Middle frontal gyrus (tissue), 1 donor: ENCODE measurements around the gene LRP2BP.
"Not testable (repeated sequence)": the region's sequence is repeated elsewhere in the genome, so short reads cannot be mapped to it uniquely, and the experiment has no call there.

Source experiments
- DNase-seq: peaks from one replicate; pipeline ENCODE4 v3.0.0-alpha.2; 2015; ENCODE audit warnings: low spot score; ENCODE audit errors: extremely low spot score

Gene LRP2BP

DNA sequence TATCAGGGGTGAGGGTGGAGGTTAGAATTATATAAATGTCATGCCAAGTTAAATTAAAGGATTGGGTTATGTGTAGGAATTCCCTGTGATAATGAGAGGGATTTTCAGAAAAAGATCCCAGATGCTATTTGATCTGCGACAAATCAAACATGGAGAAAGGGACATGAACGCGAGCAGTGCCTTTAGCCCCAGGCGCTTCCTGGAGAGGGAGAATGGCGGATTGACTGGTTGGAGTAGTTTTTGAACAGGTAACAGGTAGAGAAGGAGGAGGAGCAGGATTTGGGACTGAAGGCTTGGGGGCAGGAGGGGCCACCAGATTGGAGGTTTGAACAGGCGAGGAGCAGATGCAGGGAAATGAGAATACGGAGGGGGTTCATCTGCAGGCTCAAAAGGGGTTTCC lies 67.1 kb downstream of the LRP2BP start:
- DNase-seq, result no peak

DNA sequence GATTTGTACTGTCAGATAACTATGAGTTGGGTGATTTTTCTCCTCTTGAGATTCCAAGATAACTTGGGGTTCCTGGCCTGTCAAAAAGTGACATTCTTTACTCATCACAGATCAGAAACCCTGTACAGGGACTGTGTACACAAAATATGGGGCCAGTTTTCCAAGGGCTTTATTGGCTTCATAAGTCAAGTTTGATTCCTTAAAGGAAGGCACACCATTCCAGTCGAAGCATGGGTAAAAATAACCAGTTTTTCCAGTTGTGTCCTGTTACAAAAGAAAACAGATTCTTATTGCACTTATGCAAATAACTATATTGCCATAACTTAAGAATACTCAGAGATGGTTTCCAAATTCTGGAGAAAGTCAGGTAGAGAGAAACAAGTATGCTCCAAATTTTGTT lies 70.0 kb downstream of the LRP2BP start:
- DNase-seq, result not testable (repeated sequence)

DNA sequence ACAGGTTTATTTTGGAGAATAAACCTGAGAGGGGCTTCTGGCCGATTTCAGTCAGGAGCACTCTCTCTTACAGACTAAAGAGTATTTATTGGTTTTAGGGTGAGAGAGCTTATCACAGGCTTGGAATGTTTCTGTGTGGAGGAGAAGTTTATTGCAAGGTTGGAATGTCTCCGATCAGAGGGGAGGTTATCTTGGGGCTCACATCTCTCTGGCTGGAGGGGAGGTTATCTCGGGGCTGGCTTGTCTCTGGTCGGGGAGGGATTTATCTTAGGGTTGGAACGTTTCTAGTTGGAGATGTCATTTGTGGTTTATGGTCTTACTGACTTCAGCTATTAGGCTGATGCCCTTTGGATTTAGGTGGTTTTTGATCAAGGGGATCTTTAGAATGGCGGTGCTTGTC lies 71.4 kb downstream of the LRP2BP start:
- not testable (repeated sequence) for DNase-seq

DNA sequence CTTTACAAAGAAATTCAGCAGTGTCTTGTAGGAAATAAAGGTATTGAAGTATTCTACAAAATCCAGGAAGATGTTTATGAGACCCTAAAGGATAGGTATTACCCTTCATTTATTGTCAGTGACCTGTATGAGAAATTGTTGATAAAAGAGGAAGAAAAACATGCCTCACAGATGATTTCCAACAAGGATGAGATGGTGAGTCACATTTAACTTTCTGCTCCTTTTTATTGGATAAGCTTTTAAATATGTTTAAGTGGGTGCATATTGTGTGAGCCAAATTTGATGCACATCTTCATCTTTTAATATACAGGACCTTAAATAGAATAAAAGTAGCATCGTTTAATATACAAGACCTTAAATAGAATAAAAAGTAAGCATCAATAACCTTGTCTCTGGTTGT lies 72.1 kb downstream of the LRP2BP start:
- no peak for DNase-seq

DNA sequence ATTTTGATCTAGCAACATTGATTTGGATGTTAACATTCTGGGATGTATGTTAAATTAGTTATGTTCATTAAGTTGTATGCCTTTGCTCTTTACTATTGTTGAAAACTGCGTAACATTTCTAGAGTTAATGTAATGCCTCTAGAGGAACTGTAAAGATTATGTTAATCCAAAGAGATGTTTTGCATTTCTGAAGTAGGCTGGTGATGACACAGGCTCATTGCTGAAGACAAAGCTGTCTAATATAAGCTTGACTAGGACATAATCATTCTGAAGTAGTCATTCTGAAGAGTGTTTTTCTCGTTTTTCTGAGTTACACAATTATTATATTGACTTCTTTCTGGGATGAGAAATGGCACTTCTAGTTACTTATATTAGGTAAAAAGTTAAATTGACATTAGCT lies 72.9 kb downstream of the LRP2BP start:
- no peak for DNase-seq

DNA sequence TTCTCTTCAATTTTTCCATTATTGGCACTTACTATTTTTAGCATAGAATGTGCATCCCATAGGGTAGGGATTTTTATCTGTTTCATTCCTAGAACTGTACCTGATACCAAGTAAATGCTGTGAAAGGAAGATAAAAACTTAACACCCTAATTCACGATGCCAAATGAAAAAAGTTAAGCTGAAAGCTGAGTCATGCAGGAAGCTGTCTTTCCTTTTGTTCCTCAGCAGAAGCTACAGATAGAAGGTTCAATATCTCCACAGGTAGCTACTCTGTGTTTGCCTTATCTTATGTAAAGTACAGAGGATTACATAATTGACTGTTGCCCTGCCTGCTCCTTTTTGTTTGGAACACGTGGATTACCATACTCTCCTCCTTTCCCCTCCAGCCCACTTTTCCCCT lies 77.0 kb downstream of the LRP2BP start:
- DNase-seq, result no peak

DNA sequence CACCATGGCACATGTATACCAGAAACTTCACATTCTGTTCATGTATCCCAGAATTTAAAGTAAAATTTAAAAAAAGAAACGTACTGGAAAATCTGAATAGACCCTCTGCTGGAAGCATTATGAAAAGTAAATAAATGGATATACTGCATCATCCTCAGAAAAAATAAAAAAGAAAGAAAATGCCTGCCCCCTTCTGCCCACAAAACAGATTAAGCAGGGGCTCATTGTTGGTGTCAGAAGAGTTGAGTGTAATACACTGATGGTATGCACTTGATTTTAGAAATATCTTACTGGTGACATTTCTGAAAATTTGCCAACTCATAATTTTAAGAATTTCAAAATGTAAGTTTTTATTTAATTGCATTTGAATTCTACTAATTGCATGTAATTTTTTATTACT lies 77.8 kb downstream of the LRP2BP start:
- DNase-seq, result no peak

DNA sequence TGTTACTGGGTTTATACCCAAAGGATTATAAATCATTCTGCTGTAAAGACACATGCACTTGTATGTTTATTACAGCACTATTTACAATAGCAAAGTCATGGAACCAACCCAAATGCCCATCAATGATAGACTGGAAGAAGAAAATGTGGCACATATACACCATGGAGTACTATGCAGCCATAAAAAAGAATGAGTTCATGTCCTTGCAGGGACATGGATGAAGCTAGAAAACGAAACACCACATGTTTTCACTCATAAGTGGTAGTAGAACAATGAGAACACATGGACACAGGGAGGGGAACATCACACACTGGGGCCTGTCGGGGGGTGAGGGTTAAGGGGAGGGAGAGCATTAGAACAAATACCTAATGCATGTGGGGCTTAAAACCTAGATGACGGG lies 78.3 kb downstream of the LRP2BP start:
- DNase-seq, result not testable (repeated sequence)
